Epithelial cell of proximal tubule (primary cell): ENCODE measurements around the gene COMMD3. TPM values are rescaled to one million over a fixed set of nuclear protein-coding genes. Genes with fewer than 3 reads are reported as not detected.
"Not testable (repeated sequence)": the region's sequence is repeated elsewhere in the genome, so short reads cannot be mapped to it uniquely, and the experiment has no call there.

Experiments used
- DNase-seq: peaks from one replicate; pipeline ENCODE4 v3.0.0-alpha.2; 2011; ENCODE audit warnings: low read depth
- H3K4me3 ChIP-seq: 2 replicates; pipeline ENCODE4 v1.5.1; 2011; ENCODE audit warnings: low read depth, mild to moderate bottlenecking, low read length
- CTCF ChIP-seq: conservative IDR thresholded peaks from 2 replicates; pipeline ENCODE4 v1.5.1; 2012; ENCODE audit warnings: low read depth, mild to moderate bottlenecking, low read length
- total RNA-seq: library from RNA; depleted of rRNA; stranded (reverse); fragments of >200 nt; gene quantifications from 2 replicates; pipeline ENCODE4 v1.2.3, GENCODE V29; 2015

Gene COMMD3
- total RNA-seq, 1 donor from 2014 or later: 43.8 TPM

- H3K4me3 ChIP-seq: no peak overlapping the region
Observed at GRCh38 chr10:22349755-22350154, 33.6 kb downstream of the COMMD3 start.

DNA sequence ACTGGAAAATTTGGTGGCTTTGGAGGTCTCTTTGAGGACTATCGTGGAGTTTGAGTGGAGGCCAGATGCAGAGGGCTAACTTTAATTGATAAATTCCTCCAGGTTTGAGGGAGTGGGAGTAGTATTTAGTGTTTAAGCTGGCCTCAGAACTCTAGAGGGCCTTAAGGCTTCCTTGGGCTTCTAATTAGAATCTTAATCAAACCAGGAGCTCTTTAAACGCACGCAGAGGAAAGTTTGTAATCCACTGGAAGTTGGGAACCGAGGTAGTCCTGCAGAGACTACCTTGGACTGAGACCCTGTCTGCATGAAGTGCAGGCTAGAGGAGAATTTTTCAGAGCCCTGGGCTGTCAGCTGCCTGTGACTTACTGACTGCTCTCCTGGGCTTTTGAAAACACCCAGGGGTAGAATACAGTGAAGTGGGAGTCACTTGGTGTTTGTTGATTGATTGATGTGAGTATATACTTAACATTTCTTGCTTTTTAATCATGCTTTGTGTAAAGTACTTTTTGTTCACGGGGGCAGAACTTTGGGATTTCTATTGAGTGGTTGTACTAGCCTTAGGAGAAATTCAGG, 35.0 kb downstream of the COMMD3 start:
- TF ChIP-seq CTCF: no peak
- no peak overlapping the region for H3K4me3 ChIP-seq
- DNase-seq: no peak

More at GRCh38 chr10:22349755-22350154, 33.6 kb downstream of the COMMD3 start:
- no peak for TF ChIP-seq CTCF
- no peak for DNase-seq

DNA sequence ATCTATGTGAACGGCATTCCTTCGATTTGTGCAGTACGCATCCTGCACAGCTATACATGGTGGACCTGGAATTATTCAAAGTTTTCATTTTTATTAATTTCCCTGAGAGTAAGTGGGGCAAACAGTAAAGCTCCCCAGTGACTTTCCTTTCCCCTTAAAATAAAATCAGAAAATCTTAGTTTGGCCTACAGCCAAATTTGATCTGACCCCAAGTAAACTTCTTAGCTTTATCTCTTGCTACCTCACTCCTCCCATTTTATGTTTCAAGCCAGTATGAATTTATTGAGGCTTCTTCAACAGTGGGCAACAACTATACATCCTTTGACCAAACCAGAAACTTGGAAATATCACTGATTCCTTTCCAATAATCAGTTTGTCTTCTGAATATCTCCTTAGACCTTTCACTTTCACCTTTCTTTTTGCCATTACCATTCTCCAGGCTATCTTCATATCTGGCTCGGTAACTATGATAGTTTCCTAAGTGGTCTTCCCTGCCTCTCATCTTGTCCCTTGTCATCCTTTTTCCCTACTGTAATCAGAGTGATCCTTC, 40.2 kb downstream of the COMMD3 start:
- no peak for TF ChIP-seq CTCF
- no peak overlapping the region for H3K4me3 ChIP-seq
- DNase-seq: no peak

GRCh38 chr10:22357770-22358169, 41.6 kb downstream of the COMMD3 start:
- H3K4me3 ChIP-seq, DNase-seq: not testable (repeated sequence)

- DNase-seq: no peak
- H3K4me3 ChIP-seq: no peak overlapping the region
- no peak for TF ChIP-seq CTCF
Observed at GRCh38 chr10:22363305-22363704, 47.1 kb downstream of the COMMD3 start.

DNA sequence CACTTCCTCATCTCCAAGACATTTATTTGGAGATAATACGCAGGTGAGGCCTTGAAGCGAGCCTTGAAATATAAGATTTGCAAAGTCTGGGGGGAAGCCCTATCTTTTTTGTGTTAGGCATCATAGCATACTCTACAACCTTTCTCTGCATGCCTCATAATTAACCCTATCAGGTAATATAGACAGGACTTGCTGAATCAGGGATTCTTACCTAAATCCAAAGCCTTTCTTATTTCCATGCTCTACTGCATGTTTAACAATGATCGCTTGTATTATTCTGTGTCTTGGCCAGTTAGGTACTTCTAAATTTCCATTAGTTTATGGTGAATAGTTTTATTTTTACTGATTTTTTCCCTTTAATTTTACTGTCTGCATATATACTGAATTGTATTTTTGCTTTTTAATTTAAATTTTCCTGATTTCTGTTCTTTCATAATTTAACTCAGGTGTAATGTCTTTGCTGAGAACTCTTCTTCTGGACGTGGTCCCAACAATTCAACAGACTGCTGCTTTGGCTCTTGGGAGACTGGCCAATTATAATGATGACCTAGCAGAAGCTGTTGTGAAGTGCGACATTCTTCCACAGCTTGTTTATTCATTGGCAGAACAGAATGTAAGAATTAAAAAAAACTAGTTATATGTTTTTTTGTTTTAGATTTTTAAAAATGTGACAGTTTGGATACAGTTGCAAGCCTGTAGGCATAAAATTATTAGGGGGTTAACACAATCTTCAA, 48.4 kb downstream of the COMMD3 start:
- DNase-seq: no peak
- TF ChIP-seq CTCF: no peak
- H3K4me3 ChIP-seq: no peak overlapping the region

DNA sequence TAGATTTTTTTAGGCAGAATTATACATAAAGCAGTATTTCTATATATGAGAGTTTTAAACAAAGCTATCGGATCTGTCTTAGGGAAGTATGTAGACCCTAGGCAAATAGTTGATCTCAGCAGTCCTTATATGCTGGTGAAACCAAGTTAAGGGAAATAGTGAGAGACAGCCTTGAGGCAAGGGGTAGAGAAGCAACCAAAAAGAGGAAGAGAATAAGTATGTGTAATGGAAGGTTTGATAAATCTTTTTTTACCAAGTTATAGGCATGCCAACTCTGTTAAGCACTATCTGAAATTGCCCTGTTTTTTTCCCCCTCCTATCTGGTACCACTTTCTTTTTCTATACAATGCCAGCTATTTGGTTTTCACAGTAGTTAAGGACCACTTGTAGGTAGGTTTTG, 49.0 kb downstream of the COMMD3 start:
- H3K4me3 ChIP-seq: no peak overlapping the region
- no peak for TF ChIP-seq CTCF
- no peak for DNase-seq
